ENCODE measurements around the gene C8A. TPM values are rescaled to one million over a fixed set of nuclear protein-coding genes. Genes with fewer than 3 reads are reported as not detected.

The C8A gene
- total RNA-seq (2021): not detected in 2 replicates
- long read RNA-seq: 0 reads

DNA sequence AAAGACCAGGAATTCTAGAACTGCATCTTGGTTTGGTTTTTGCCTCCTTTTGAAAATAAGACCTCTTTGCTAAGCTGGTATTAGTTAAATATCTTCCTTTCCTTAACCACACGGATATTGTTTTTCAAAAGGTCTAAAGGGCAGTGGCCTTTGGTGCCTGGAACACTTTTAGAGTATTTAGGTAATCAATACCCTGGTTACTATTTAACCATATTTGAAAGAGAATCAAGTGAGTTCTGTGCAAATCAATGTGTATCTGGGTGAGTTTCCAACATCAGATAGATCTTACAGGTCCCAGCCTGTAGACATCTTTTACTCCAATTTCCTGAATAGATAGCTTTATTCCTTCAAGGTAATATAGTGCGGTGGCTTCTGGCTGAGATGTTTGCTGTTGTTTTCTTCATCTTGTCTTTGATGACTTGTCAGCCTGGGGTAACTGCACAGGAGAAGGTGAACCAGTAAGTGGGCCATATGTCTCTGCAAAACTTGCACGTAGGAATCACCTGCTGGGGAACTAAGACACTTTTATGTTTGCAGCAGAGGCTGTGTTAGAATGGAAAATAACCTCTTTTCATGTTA, at the start of gene C8A:
TSS of gene C8A (plus strand) at position 277 of the 579 bp plus-strand sequence. CDS start at position 382, 105 bp downstream.
- H2BK20ac ChIP-seq (ENCODE audit: low read depth, low read length, poor library complexity, severe bottlenecking): no peak within 1 kb of the TSS
- Mint-ChIP-seq H3K4me3 (no peak within 1 kb of the TSS), H3K4me1 (peaks cover 0 to 12% of the 10 kb centered on the region in 2 experiments; a peak in 3 of 4 replicates), H3K27me3 (ENCODE audit: low read depth) (no peaks in the 10 kb centered on the region; the same call in 1 of the 2 replicates), H3K27ac (no peak within 1 kb of the TSS), H3K36me3 (ENCODE audit: insufficient read depth in 1 of 3, low read depth in 3 of 3) (no peaks in the 10 kb centered on the region), H3K9me3 (no peaks in the 10 kb centered on the region)
- H3K4me1 ChIP-seq (ENCODE audit: insufficient read depth, low read length): no peaks in the 10 kb centered on the region
- H3K9ac ChIP-seq (ENCODE audit: extremely low read depth, insufficient read length, low read length): no peak within 1 kb of the TSS
- no peaks in the 10 kb centered on the region for H3K9me3 ChIP-seq (ENCODE audit: control insufficient read depth, low read depth, low read length)
- H4K5ac ChIP-seq (ENCODE audit: insufficient read length, low read depth, low read length): no peak within 1 kb of the TSS
- H4K20me1 ChIP-seq (ENCODE audit: control insufficient read depth, insufficient read depth, insufficient read length): no peaks in the 10 kb centered on the region
- H2BK15ac ChIP-seq (ENCODE audit: low read depth, low read length): no peak within 1 kb of the TSS
- no peak within 1 kb of the TSS for H3K18ac ChIP-seq (ENCODE audit: insufficient read length, low read depth, low read length)
- H4K91ac ChIP-seq (ENCODE audit: insufficient read length, low read depth, low read length): no peak within 1 kb of the TSS
- no peak for DNase-seq
- no peaks in the 10 kb centered on the region for H3K27me3 ChIP-seq (ENCODE audit: insufficient read depth, low read length)
- no peak within 1 kb of the TSS for H3K27ac ChIP-seq (ENCODE audit: insufficient read length, low read depth, low read length)
- no peaks in the 10 kb centered on the region for H3K79me2 ChIP-seq (ENCODE audit: insufficient read depth, low read length)
- no peak within 1 kb of the TSS for H3T11ph ChIP-seq (ENCODE audit: low read length)
- H3K56ac ChIP-seq (ENCODE audit: insufficient read length, low read depth, low read length): no peak within 1 kb of the TSS
- H3K23ac ChIP-seq (ENCODE audit: insufficient read length, low read depth, low read length): no peak within 1 kb of the TSS
- H3K4me2 ChIP-seq (ENCODE audit: insufficient read depth, insufficient read length, low read length): no peak within 1 kb of the TSS
- no peak within 1 kb of the TSS for H2BK12ac ChIP-seq (ENCODE audit: insufficient read length, low read depth, low read length)
- no peak within 1 kb of the TSS for H2AK5ac ChIP-seq (ENCODE audit: insufficient read length, low read length)
- H3K23me2 ChIP-seq (ENCODE audit: insufficient read length, low read depth, low read length, poor library complexity, severe bottlenecking): no peaks in the 10 kb centered on the region
- H3K4ac ChIP-seq (ENCODE audit: low read depth, low read length): no peak within 1 kb of the TSS
- H4K8ac ChIP-seq (replicated peaks; ENCODE audit: insufficient read length, low read depth, low read length): no peak within 1 kb of the TSS
- no peak within 1 kb of the TSS for H2AFZ ChIP-seq (ENCODE audit: low read length)
- no peak within 1 kb of the TSS for H2BK120ac ChIP-seq (ENCODE audit: low read depth, low read length, poor library complexity, severe bottlenecking)
- no CpG with 5 or more reads among the region's 3 CpGs for WGBS (ENCODE audit: extremely low coverage, insufficient read length, low lambda C conversion rate)
- H2BK5ac ChIP-seq (ENCODE audit: insufficient read length, low read length): no peak within 1 kb of the TSS
- no peak for TF ChIP-seq CTCF (conservative IDR thresholded peaks at IDR 0.05)
- no peaks in the 10 kb centered on the region for H3K79me1 ChIP-seq (ENCODE audit: insufficient read depth, low read depth, low read length, poor library complexity, severe bottlenecking)
- no peak within 1 kb of the TSS for H3K14ac ChIP-seq (ENCODE audit: insufficient read depth, low read length)

Measured in H9 (cell line).